A673 (cell line): ENCODE results near the gene WDPCP. TPM values are rescaled to one million over a fixed set of nuclear protein-coding genes. Genes with fewer than 3 reads are reported as not detected.
"Not testable (repeated sequence)": the region's sequence is repeated elsewhere in the genome, so short reads cannot be mapped to it uniquely, and the experiment has no call there.

Experiments
- BruUV-seq: library from RNA; stranded (reverse); fragments of 400-500 nt; replicated peaks from 2 replicates; lab custom pipeline; 2021; lab: Mats Ljungman, UMichigan
- CTCF ChIA-PET: fragments of 300-600 bp; sonication (Branson Sonifier 250); formaldehyde crosslinking; loops from one replicate; lab custom pipeline; 2022; ENCODE audit warnings: antibody characterized with exemption; lab: Charles Lee
- POLR2A ChIA-PET: fragments of 300-600 bp; sonication (Branson Sonifier 250); formaldehyde crosslinking; loops from one replicate; lab custom pipeline; 2022; ENCODE audit warnings: antibody characterized with exemption; ENCODE audit not compliant: low non-redundant PET; lab: Charles Lee
- DNase-seq: peaks from one replicate; pipeline ENCODE4 v3.0.0-alpha.2; 2015; ENCODE audit warnings: low spot score
- H3K27ac ChIP-seq: fragments of 200-600 bp; sonication (generic); 2 replicates; pipeline ENCODE4 v1.5.1; 2016; ENCODE audit warnings: mixed run types, low read depth, mild to moderate bottlenecking, mixed read lengths, antibody characterized with exemption, low read length; ENCODE audit not compliant: poor library complexity, severe bottlenecking
- H3K27me3 ChIP-seq: fragments of 200-600 bp; sonication (generic); replicated peaks from 2 replicates; pipeline ENCODE4 v1.6.1; 2017; ENCODE audit warnings: mixed run types, low read depth, mild to moderate bottlenecking, mixed read lengths, antibody characterized with exemption, low read length; ENCODE audit not compliant: insufficient read depth, poor library complexity
- H3K36me3 ChIP-seq: fragments of 200-600 bp; sonication (generic); 2 replicates; pipeline ENCODE4 v1.6.1; 2016; ENCODE audit warnings: mixed run types, mild to moderate bottlenecking, mixed read lengths, antibody characterized with exemption, low read length; ENCODE audit not compliant: insufficient read depth, poor library complexity, severe bottlenecking
- H3K4me1 ChIP-seq: fragments of 200-600 bp; sonication (generic); 2 replicates; pipeline ENCODE4 v1.6.1; 2017; ENCODE audit warnings: mixed run types, mild to moderate bottlenecking, mixed read lengths, antibody characterized with exemption, low read length; ENCODE audit not compliant: insufficient read depth, poor library complexity, severe bottlenecking
- H3K4me3 ChIP-seq: fragments of 200-600 bp; sonication (generic); 2 replicates; pipeline ENCODE4 v1.5.1; 2016; ENCODE audit warnings: low read depth, mixed run types, mild to moderate bottlenecking, mixed read lengths, low read length; ENCODE audit not compliant: poor library complexity, severe bottlenecking
- H3K9me3 ChIP-seq: fragments of 200-600 bp; sonication (generic); 2 replicates; pipeline ENCODE4 v1.6.1; 2016; ENCODE audit warnings: mixed run types, low read depth, mild to moderate bottlenecking, mixed read lengths, antibody characterized with exemption, low read length; ENCODE audit not compliant: poor library complexity, severe bottlenecking
- EZH2 ChIP-seq: fragments of 200-600 bp; sonication (generic); IDR thresholded peaks from 2 replicates; pipeline ENCODE4 v1.6.1; 2017; ENCODE audit warnings: borderline replicate concordance, low read depth, mild to moderate bottlenecking, mixed read lengths, antibody characterized with exemption, low read length; ENCODE audit not compliant: poor library complexity, severe bottlenecking
- intact Hi-C: fragments of 100-400 bp; cut with micrococcal nuclease; formaldehyde crosslinking; loops from one replicate; pipeline ENCODE4 v1.10.0; 2022; ENCODE audit not compliant: unreplicated experiment
- total RNA-seq: library from RNA; stranded (reverse); gene quantifications from 2 replicates; pipeline ENCODE4 v1.2.3, GENCODE V29; 2021
- TF ChIP-seq, protein P1 (sequence below): fragments of 300-800, 200-600 bp; sonication (generic); conservative IDR thresholded peaks from 2 replicates; pipeline ENCODE4 v1.5.1; 2017; ENCODE audit warnings: low read depth, mild to moderate bottlenecking, antibody characterized with exemption, low read length, moderate library complexity, mixed read lengths

Gene WDPCP
- total RNA-seq, 1 experiment from 2014 or later: 7.9 TPM

DNA sequence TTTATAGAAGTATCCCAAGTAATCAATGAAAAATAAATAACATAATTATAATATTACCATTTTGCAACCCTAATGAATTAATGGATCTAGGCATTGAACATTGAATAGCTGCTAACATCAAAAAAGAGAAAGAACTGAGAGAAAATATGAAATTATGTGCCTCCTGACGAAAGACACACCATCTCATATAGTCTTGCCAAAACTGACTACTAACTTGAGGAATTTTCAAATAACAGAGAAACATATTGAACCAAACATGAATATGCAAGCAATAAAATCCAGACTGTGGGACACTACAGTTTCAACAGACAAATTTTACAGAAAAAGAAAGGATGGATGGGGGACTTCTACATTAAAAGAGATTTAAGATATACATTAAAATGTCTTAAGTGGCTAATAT is 165.7 kb downstream of the WDPCP start:
- H3K4me3 ChIP-seq: no peak overlapping the region
- no peaks in the 10 kb centered on the region for H3K4me1 ChIP-seq
- no TSS peak for BruUV-seq
- no peaks in the 10 kb centered on the region for H3K36me3 ChIP-seq
- no peaks in the 10 kb centered on the region for H3K27me3 ChIP-seq
- intact Hi-C loops: loop anchor here (10.0 kb wide), 1 partner anchor 638 kb away; no protein-coding TSS in a partner anchor
- TF ChIP-seq, protein P1, sequence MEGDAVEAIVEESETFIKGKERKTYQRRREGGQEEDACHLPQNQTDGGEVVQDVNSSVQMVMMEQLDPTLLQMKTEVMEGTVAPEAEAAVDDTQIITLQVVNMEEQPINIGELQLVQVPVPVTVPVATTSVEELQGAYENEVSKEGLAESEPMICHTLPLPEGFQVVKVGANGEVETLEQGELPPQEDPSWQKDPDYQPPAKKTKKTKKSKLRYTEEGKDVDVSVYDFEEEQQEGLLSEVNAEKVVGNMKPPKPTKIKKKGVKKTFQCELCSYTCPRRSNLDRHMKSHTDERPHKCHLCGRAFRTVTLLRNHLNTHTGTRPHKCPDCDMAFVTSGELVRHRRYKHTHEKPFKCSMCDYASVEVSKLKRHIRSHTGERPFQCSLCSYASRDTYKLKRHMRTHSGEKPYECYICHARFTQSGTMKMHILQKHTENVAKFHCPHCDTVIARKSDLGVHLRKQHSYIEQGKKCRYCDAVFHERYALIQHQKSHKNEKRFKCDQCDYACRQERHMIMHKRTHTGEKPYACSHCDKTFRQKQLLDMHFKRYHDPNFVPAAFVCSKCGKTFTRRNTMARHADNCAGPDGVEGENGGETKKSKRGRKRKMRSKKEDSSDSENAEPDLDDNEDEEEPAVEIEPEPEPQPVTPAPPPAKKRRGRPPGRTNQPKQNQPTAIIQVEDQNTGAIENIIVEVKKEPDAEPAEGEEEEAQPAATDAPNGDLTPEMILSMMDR: no peak
- no peak for TF ChIP-seq EZH2
- no peak for DNase-seq
- CTCF ChIA-PET: no interaction called here
- POLR2A ChIA-PET: no interaction called here
- H3K27ac ChIP-seq: no peak overlapping the region
- no peaks in the 10 kb centered on the region for H3K9me3 ChIP-seq

DNA sequence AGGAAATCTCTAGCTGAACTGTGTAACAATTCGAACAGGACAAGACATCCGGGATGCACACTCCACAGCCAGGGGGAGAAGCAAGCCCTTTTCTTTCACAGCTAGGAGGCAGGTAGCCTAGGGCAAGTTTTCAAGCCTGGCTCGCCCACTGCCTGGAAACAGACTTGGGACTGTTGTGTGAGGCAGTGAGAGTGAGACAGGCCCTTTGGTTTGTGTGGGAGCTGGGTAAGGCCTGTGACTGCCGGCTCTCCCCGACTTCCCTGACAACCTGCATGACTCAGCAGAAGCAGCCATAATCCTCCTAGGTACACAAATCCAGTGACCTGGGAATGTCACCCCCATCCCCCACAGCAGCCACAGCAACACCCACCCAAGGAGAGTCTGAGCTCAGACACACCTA is 179.7 kb downstream of the WDPCP start:
- CTCF ChIA-PET: no interaction called here
- intact Hi-C loops: no loop called here
- POLR2A ChIA-PET: no interaction called here

DNA sequence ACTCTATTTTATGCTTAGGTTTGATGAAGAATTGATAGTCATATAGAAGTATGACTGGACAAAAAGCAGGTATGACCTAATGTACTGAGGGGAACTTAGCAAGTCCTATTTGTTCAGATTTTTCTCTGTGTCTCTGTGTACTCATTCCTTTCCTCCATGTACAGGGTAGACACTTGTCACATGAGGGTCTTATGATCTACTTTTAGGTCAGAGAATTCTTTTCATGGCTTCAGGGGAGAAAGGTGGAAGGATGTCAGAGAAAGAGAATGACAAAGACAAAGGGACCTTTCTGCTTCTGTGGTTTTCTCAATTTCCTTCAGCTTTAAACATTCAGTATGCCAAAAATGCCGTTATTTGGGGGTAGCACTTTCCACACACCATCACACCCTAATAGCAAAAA is 181.6 kb downstream of the WDPCP start:
- no peaks in the 10 kb centered on the region for H3K4me1 ChIP-seq
- intact Hi-C loops: no loop called here
- TF ChIP-seq EZH2: no peak
- no peak for DNase-seq
- BruUV-seq: no TSS peak
- no peak overlapping the region for H3K27ac ChIP-seq
- H3K36me3 ChIP-seq: no peaks in the 10 kb centered on the region
- no peak overlapping the region for H3K4me3 ChIP-seq
- CTCF ChIA-PET: interaction anchor here (1.4 kb wide), 1 partner anchor 19 kb away, joined by 4 read pairs; no protein-coding TSS in a partner anchor
- no peaks in the 10 kb centered on the region for H3K27me3 ChIP-seq
- POLR2A ChIA-PET: no interaction called here
- no peaks in the 10 kb centered on the region for H3K9me3 ChIP-seq

More for the DNA sequence above, 179.7 kb downstream of the WDPCP start:
- TF ChIP-seq, protein P1: no peak
- TF ChIP-seq EZH2: no peak
- Histone ChIP-seq H3K4me3 (no peak overlapping the region), H3K27ac (no peak overlapping the region), H3K36me3 (no peaks in the 10 kb centered on the region), H3K9me3 (no peaks in the 10 kb centered on the region), H3K4me1 (no peaks in the 10 kb centered on the region), H3K27me3 (no peaks in the 10 kb centered on the region)
- BruUV-seq: no TSS peak
- DNase-seq: no peak

DNA sequence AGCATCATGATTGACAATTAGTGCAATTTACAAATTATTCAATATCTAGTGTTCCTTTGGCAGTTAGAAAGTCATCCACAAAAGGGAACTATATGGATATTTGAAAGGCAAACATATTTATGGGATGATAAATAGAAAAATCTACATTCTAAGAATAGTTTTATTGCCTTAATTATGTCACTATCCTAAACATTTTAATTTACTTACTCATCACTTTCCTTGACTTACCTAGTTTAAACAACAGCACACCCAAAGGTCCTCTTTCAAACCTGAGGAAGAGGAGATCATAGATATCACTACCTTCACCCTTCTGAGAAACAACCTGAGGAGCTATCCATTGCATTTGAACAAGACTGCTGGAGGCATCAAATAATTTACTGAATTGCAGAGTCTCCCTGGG is 184.5 kb downstream of the WDPCP start:
- TF ChIP-seq, protein P1: no peak
- TF ChIP-seq EZH2: no peak
- POLR2A ChIA-PET: no interaction called here
- no peaks in the 10 kb centered on the region for H3K27me3 ChIP-seq

DNA sequence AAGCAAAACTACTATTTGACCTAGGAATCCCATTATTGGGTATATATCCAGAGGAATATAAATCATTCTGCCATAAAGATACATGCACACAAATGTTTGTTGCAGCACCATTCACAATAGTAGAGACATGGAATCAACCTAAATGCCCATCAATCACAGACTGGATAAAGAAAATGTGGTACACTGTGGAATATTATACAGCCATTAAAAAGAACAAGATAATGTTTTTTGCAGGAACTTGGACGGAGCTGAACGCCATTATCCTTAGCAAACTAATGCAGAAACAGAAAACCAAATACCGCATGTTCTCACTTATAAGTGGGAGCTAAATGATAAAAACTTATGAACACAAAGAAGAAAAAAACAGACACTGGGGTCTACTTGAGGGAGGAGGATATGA is 185.4 kb downstream of the WDPCP start:
- H3K4me3 ChIP-seq, H3K36me3 ChIP-seq, BruUV-seq, H3K27me3 ChIP-seq, H3K9me3 ChIP-seq, CTCF ChIA-PET, H3K4me1 ChIP-seq, POLR2A ChIA-PET, H3K27ac ChIP-seq, DNase-seq, intact Hi-C loops: not testable (repeated sequence)

More for the DNA sequence above, 184.5 kb downstream of the WDPCP start:
- BruUV-seq: no TSS peak
- intact Hi-C loops: no loop called here
- no peaks in the 10 kb centered on the region for H3K36me3 ChIP-seq
- no peak overlapping the region for H3K27ac ChIP-seq
- peaks cover 8% of the 10 kb centered on the region for H3K4me1 ChIP-seq
- CTCF ChIA-PET: no interaction called here
- no peak overlapping the region for H3K4me3 ChIP-seq
- H3K9me3 ChIP-seq: no peaks in the 10 kb centered on the region
- DNase-seq: no peak
